HG02852 (cell line): ENCODE measurements around the gene CHRNG.

Source experiments
- ATAC-seq: cut with Tn5 transposase; IDR thresholded peaks from one replicate; pipeline ENCODE4 v1.9.1; 2021; ENCODE audit warnings: mild to moderate bottlenecking, moderate library complexity; ENCODE audit not compliant: unreplicated experiment

CHRNG gene

GRCh38 chr2:232574674-232575403, 35.3 kb downstream of the CHRNG start:
- ATAC-seq = no peak

- no peak for ATAC-seq
These were observed 35.9 kb downstream of the CHRNG start for GRCh38 chr2:232575404-232575746.

- no peak for ATAC-seq
These were observed 37.5 kb downstream of the CHRNG start for GRCh38 chr2:232576995-232577394.

GRCh38 chr2:232577841-232578240, 38.3 kb downstream of the CHRNG start:
- no peak for ATAC-seq

GRCh38 chr2:232578626-232579025, 39.1 kb downstream of the CHRNG start:
- ATAC-seq = no peak

GRCh38 chr2:232580648-232580981, 41.1 kb downstream of the CHRNG start:
- ATAC-seq = no peak

GRCh38 chr2:232581725-232582124, 42.2 kb downstream of the CHRNG start:
- no peak for ATAC-seq

- ATAC-seq = no peak
These were observed 44.7 kb downstream of the CHRNG start for GRCh38 chr2:232584238-232584637.

GRCh38 chr2:232586943-232587505, 47.5 kb downstream of the CHRNG start:
- no peak for ATAC-seq

GRCh38 chr2:232587512-232587911, 48.0 kb downstream of the CHRNG start:
- ATAC-seq = no peak

GRCh38 chr2:232588031-232588430, 48.5 kb downstream of the CHRNG start:
- ATAC-seq = no peak

GRCh38 chr2:232588680-232589585, 49.4 kb downstream of the CHRNG start:
- ATAC-seq = no peak

- ATAC-seq = no peak
These were observed 53.4 kb downstream of the CHRNG start for GRCh38 chr2:232592772-232593395.

GRCh38 chr2:232593982-232594381, 54.5 kb downstream of the CHRNG start:
- no peak for ATAC-seq
